ENCODE measurements around the gene QPCTL.
"Not testable (repeated sequence)": the region's sequence is repeated elsewhere in the genome, so short reads cannot be mapped to it uniquely, and the experiment has no call there.

QPCTL gene

GRCh38 chr19:45716359-45717130 lies 24.1 kb downstream of the QPCTL start:
- no peaks in the 10 kb centered on the region for H3K27me3 Mint-ChIP-seq
- DNase-seq (ENCODE audit: low spot score in 2 of 2) = no peak
- H3K9me3 Mint-ChIP-seq = no peaks in the 10 kb centered on the region
- H3K27ac Mint-ChIP-seq (ENCODE audit: low read depth) = peak overlapping the region; percentile 87
- no peak for ATAC-seq (replicated peaks; ENCODE audit: extremely low read depth, poor library complexity, severe bottlenecking)
- H3K36me3 Mint-ChIP-seq (ENCODE audit: insufficient read depth) = peaks cover 12% of the 10 kb centered on the region
- peaks cover 30% of the 10 kb centered on the region for H3K4me1 Mint-ChIP-seq
- H3K4me3 Mint-ChIP-seq = peak overlapping the region; percentile 94

- Mint-ChIP-seq H3K4me1 (peaks cover 30% of the 10 kb centered on the region), H3K27ac (ENCODE audit: low read depth) (peak overlapping the region; percentile 87), H3K4me3 (peak overlapping the region; percentile 94), H3K36me3 (ENCODE audit: insufficient read depth) (peaks cover 17% of the 10 kb centered on the region), H3K9me3 (no peaks in the 10 kb centered on the region), H3K27me3 (no peaks in the 10 kb centered on the region)
- ATAC-seq (replicated peaks; ENCODE audit: extremely low read depth, poor library complexity, severe bottlenecking) (peak; percentile 98), DNase-seq (ENCODE audit: low spot score in 2 of 2) (peak; percentile 91 to 97)
These were observed 24.9 kb downstream of the QPCTL start for GRCh38 chr19:45717131-45717982.

DNA sequence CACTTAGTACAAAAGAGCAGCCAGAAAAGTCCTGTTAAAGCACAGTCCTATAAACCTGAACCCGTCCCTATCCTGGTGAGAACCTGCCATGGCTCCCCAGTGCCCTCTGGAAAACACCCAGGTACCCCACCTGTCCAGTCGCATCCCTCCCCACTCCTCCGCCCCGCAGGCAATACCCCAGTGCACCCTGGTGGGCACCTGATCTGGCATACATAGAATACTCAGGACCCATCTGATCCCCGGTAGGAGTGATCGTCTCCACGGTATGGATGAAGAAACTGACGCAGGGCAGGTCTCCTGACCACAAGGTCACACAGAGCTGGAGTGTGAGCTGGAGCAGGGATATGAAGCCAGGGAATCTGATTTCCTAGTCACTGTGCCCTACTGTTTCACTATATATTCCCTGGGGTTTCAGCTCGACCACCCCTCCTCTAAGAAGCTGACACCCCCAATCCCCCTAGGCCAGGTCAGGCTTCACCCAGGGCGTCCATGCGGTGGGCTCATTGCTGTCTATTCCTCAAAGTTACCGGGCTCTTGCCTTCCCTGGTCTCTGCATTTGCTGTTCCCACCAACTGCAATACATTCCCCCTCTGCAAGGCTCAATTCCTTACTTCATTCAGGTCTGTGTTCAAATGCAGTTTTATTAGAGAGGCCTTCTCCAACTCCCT lies 25.7 kb downstream of the QPCTL start:
- Mint-ChIP-seq H3K36me3 (ENCODE audit: insufficient read depth) (peaks cover 18% of the 10 kb centered on the region), H3K4me3 (peak overlapping the region; percentile 94), H3K27ac (ENCODE audit: low read depth) (peak overlapping the region; percentile 87), H3K4me1 (peaks cover 30% of the 10 kb centered on the region), H3K9me3 (no peaks in the 10 kb centered on the region), H3K27me3 (no peaks in the 10 kb centered on the region)
- DNase-seq (ENCODE audit: low spot score in 2 of 2) (no peak), ATAC-seq (replicated peaks; ENCODE audit: extremely low read depth, poor library complexity, severe bottlenecking) (no peak)

DNA sequence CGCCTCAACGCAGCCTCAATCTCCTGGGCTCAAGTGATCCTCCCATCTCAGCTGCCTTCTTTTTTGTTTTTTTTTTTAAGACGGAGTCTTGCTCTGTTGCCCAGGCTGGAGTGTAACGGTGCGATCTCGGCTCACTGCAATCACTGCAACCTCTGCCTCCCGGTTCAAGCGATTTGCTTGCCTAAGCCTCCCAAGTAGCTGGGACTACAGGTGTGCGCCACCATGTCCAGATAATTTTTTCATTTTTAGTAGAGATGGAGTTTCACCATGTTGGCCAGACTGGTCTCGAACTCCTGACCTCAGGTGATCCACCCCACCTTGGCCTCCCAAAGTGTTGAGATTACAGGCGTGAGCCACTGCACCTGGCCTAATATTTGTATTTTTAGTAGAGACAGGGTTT lies 27.6 kb downstream of the QPCTL start:
- H3K9me3 Mint-ChIP-seq; H3K27me3 Mint-ChIP-seq; H3K4me3 Mint-ChIP-seq; ATAC-seq (replicated peaks; ENCODE audit: extremely low read depth, poor library complexity, severe bottlenecking); DNase-seq (ENCODE audit: low spot score in 2 of 2); H3K27ac Mint-ChIP-seq (ENCODE audit: low read depth): not testable (repeated sequence)
- peaks cover 37% of the 10 kb centered on the region for H3K4me1 Mint-ChIP-seq
- peaks cover 24% of the 10 kb centered on the region for H3K36me3 Mint-ChIP-seq (ENCODE audit: insufficient read depth)

DNA sequence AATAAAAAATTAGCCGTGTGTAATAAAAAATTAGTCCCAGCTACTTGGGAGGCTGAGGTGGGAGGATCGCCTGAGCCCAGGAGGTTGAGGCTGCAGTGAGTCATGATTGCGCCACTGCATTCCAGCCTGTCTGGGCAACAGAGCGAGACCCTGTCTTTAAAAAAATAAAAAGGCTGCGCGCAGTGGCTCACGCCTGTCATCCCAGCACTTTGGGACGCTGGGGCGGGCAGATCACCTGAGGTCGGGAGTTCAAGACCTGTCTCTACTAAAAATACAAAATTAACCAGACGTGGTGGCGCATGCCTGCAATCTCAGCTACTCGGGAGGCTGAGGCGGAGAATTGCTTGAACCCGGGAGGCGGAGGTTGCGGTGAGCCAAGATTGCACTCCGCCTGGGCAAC lies 36.2 kb downstream of the QPCTL start:
- Mint-ChIP-seq H3K36me3 (ENCODE audit: insufficient read depth) (peaks cover 15% of the 10 kb centered on the region), H3K4me3 (peak overlapping the region; percentile 91), H3K4me1 (peaks cover 34% of the 10 kb centered on the region)
- H3K27ac Mint-ChIP-seq (ENCODE audit: low read depth); DNase-seq (ENCODE audit: low spot score in 2 of 2); H3K27me3 Mint-ChIP-seq; H3K9me3 Mint-ChIP-seq; ATAC-seq (replicated peaks; ENCODE audit: extremely low read depth, poor library complexity, severe bottlenecking): not testable (repeated sequence)

- H3K9me3 Mint-ChIP-seq = no peaks in the 10 kb centered on the region
- H3K27me3 Mint-ChIP-seq = no peaks in the 10 kb centered on the region
- H3K36me3 Mint-ChIP-seq (ENCODE audit: insufficient read depth) = peaks cover 11% of the 10 kb centered on the region
- peak overlapping the region; percentile 95 for H3K27ac Mint-ChIP-seq (ENCODE audit: low read depth)
- H3K4me3 Mint-ChIP-seq = peak overlapping the region; percentile 91
- ATAC-seq (replicated peaks; ENCODE audit: extremely low read depth, poor library complexity, severe bottlenecking) (no peak), DNase-seq (ENCODE audit: low spot score in 2 of 2) (no peak)
- H3K4me1 Mint-ChIP-seq = peaks cover 28% of the 10 kb centered on the region
These were observed 37.4 kb downstream of the QPCTL start for GRCh38 chr19:45729800-45730290.

- Mint-ChIP-seq H3K36me3 (ENCODE audit: insufficient read depth) (peaks cover 11% of the 10 kb centered on the region), H3K9me3 (no peaks in the 10 kb centered on the region), H3K4me3 (peak within 1 kb of the TSS; percentile 91), H3K27ac (ENCODE audit: low read depth) (peak within 1 kb of the TSS; percentile 95), H3K4me1 (peaks cover 28% of the 10 kb centered on the region), H3K27me3 (no peaks in the 10 kb centered on the region)
- peak; percentile 100 for ATAC-seq (replicated peaks; ENCODE audit: extremely low read depth, poor library complexity, severe bottlenecking)
- DNase-seq (ENCODE audit: low spot score in 2 of 2) = peak; percentile 81 to 86
These were observed 38.2 kb downstream of the QPCTL start, which contains the start of gene FBXO46 for GRCh38 chr19:45730368-45731288. Gene FBXO46 (minus strand): TSS chr19:45730896. CDS start chr19:45713495, 17,401 bp downstream.

DNA sequence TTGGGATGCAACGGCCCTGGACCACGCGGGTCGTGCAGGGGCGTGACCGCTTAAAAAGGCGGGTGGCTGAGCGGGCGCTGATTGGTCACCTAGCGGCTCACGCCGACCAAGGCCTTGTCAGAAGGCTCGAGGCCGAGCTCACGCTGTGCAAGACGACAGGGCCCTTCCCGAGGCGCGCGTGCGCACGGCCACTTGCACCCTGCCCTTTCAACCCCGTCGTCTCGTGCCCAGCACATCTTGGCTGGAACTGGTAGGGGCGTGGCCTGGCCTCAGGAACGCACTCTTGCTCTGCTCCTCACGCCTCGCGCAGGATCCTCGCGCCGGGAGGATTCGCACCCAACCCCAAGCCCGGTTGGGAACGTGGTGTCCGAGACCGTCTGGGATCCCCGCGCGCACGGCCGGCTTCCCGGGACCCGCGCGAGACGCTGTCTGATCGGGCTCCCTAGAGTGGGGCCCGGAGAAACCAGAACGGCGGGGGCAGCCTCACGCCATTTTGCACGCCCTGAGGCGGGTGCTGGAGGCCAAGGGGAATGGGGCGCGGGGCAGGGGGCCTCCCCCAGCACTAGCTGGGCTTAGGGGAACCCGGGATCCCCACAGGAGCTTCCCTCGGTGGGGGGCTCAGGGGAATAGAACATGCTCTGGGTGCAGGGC lies 40.8 kb downstream of the QPCTL start, which contains the start of gene MEIOSIN:
TSS of gene MEIOSIN (plus strand) at position 280 of the 651 bp plus-strand sequence. CDS start 1,938 bp downstream, outside the sequence.
- ATAC-seq (replicated peaks; ENCODE audit: extremely low read depth, poor library complexity, severe bottlenecking) = no peak
- peaks cover 23% of the 10 kb centered on the region for H3K4me1 Mint-ChIP-seq
- H3K27me3 Mint-ChIP-seq = peaks cover 5% of the 10 kb centered on the region
- no peak within 1 kb of the TSS for H3K4me3 Mint-ChIP-seq
- peaks cover 10% of the 10 kb centered on the region for H3K36me3 Mint-ChIP-seq (ENCODE audit: insufficient read depth)
- H3K9me3 Mint-ChIP-seq = no peaks in the 10 kb centered on the region
- no peak within 1 kb of the TSS for H3K27ac Mint-ChIP-seq (ENCODE audit: low read depth)
- no peak for DNase-seq (ENCODE audit: low spot score in 2 of 2)

DNA sequence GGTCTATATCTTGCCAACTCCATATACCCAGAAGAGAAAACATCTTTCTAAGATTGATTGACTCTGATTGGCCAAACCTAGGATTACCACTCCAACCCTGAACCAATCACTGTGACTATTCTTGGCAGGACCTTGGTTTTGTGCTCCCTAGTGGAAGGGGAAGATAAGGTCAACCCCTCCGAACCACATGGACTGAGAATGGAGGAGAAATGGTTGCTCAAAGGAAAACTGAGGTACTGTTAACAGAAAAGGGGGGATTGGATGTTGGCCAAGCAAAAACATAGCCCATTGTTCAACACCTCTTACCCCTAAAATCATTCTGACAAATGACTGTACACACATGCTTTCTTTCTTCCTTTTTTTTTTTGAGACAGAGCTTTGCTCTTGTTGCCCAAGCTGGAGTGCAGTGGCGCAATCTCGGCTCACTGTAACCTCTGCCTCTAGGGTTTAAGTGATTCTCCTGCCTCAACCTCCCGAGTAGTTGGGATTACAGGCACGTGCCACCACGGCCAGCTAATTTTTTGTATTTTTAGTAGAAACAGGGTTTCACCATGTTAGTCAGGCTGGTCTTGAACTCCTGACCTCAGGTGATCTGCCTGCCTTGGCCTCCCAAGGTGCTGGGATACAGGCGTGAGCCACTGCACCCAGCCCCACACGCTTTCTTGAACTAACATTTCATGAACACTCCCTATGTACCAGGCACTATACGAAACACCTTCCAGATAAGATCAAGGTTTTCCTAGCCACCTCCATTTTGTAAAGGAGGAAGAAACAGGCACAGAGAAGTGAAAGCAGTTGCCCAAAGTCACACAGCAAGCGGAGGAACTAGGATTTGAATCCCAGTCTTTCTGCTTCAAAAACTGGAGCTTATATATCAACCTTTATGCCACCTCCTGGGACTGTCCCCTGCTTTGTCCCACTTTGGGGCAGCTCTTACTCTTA lies 47.3 kb downstream of the QPCTL start:
- no peaks in the 10 kb centered on the region for H3K4me1 Mint-ChIP-seq
- H3K9me3 Mint-ChIP-seq = no peaks in the 10 kb centered on the region
- peaks cover 21% of the 10 kb centered on the region for H3K27me3 Mint-ChIP-seq
- no peak for DNase-seq (ENCODE audit: low spot score in 2 of 2)
- no peak overlapping the region for H3K4me3 Mint-ChIP-seq
- no peak overlapping the region for H3K27ac Mint-ChIP-seq (ENCODE audit: low read depth)
- no peak for ATAC-seq (replicated peaks; ENCODE audit: extremely low read depth, poor library complexity, severe bottlenecking)
- peaks cover 1% of the 10 kb centered on the region for H3K36me3 Mint-ChIP-seq (ENCODE audit: insufficient read depth)

GRCh38 chr19:45742969-45743368 lies 50.5 kb downstream of the QPCTL start:
- peaks cover 34% of the 10 kb centered on the region for H3K27me3 Mint-ChIP-seq
- H3K36me3 Mint-ChIP-seq (ENCODE audit: insufficient read depth) = peaks cover 3% of the 10 kb centered on the region
- DNase-seq (ENCODE audit: low spot score in 2 of 2) = no peak
- no peak overlapping the region for H3K27ac Mint-ChIP-seq (ENCODE audit: low read depth)
- H3K9me3 Mint-ChIP-seq = no peaks in the 10 kb centered on the region
- H3K4me3 Mint-ChIP-seq = no peak overlapping the region
- no peak for ATAC-seq (replicated peaks; ENCODE audit: extremely low read depth, poor library complexity, severe bottlenecking)
- H3K4me1 Mint-ChIP-seq = no peaks in the 10 kb centered on the region

Measured in central memory CD8-positive, alpha-beta T cell (primary cell).